Muscle layer of colon (tissue), 2 donors: Measurements from ENCODE around the gene ERC1.
"Not testable (repeated sequence)": the region's sequence is repeated elsewhere in the genome, so short reads cannot be mapped to it uniquely, and the experiment has no call there.

Experiments used
- H3K27ac ChIP-seq: one replicate; pipeline ENCODE4 v1.7.0; 2013; ENCODE audit warnings: low read depth, mild to moderate bottlenecking, low read length, moderate library complexity
- H3K27me3 ChIP-seq, 2 donors: one replicate each; pipeline ENCODE4 v1.7.0; 2013; ENCODE audit warnings: low read length in 2 of 2, mild to moderate bottlenecking in 2 of 2; ENCODE audit not compliant: insufficient read depth in 2 of 2, control insufficient read depth in 1 of 2
- H3K36me3 ChIP-seq: one replicate; pipeline ENCODE4 v1.7.0; 2013; ENCODE audit warnings: mild to moderate bottlenecking, low read length; ENCODE audit not compliant: insufficient read depth
- H3K4me1 ChIP-seq: one replicate; pipeline ENCODE4 v1.7.0; 2013; ENCODE audit warnings: mild to moderate bottlenecking, low read length; ENCODE audit not compliant: insufficient read depth
- H3K4me3 ChIP-seq, 2 donors: one replicate each; pipeline ENCODE4 v1.7.0; 2013; ENCODE audit warnings: low read length in 2 of 2, low read depth in 1 of 2, mild to moderate bottlenecking in 1 of 2, moderate library complexity in 1 of 2
- H3K9ac ChIP-seq: one replicate; pipeline ENCODE4 v1.7.0; 2013; ENCODE audit warnings: low read length
- H3K9me3 ChIP-seq: one replicate; pipeline ENCODE4 v1.7.0; 2013; ENCODE audit warnings: mild to moderate bottlenecking, low read length
- donor health status: abdominal sarcoma.
- donor health status: Adenocarcinoma of cecum.

Gene ERC1

GRCh38 chr12:1138691-1139090 is 147.7 kb downstream of the ERC1 start:
- no peaks in the 10 kb centered on the region for H3K9me3 ChIP-seq
- H3K36me3 ChIP-seq: no peaks in the 10 kb centered on the region
- no peaks in the 10 kb centered on the region for H3K27me3 ChIP-seq
- no peak overlapping the region for H3K4me3 ChIP-seq
- no peak overlapping the region for H3K27ac ChIP-seq
- H3K9ac ChIP-seq: no peak overlapping the region
- no peaks in the 10 kb centered on the region for H3K4me1 ChIP-seq

- not testable (repeated sequence) for H3K4me3 ChIP-seq, H3K9me3 ChIP-seq, H3K27ac ChIP-seq, H3K4me1 ChIP-seq, H3K9ac ChIP-seq, H3K36me3 ChIP-seq, H3K27me3 ChIP-seq
These were observed 155.7 kb downstream of the ERC1 start for GRCh38 chr12:1146758-1147157.

- Histone ChIP-seq H3K27me3 (no peaks in the 10 kb centered on the region), H3K27ac (no peak overlapping the region), H3K36me3 (peaks cover 5% of the 10 kb centered on the region), H3K9me3 (no peaks in the 10 kb centered on the region), H3K4me1 (no peaks in the 10 kb centered on the region), H3K9ac (no peak overlapping the region), H3K4me3 (no peak overlapping the region)
These were observed 156.8 kb downstream of the ERC1 start for GRCh38 chr12:1147821-1148220.

- Histone ChIP-seq H3K4me3 (no peak overlapping the region), H3K36me3 (no peaks in the 10 kb centered on the region), H3K27ac (no peak overlapping the region), H3K4me1 (no peaks in the 10 kb centered on the region), H3K9ac (no peak overlapping the region), H3K9me3 (no peaks in the 10 kb centered on the region), H3K27me3 (no peaks in the 10 kb centered on the region)
These were observed 166.0 kb downstream of the ERC1 start for GRCh38 chr12:1157046-1157445.

- H3K4me3 ChIP-seq: no peak overlapping the region
- no peak overlapping the region for H3K9ac ChIP-seq
- no peaks in the 10 kb centered on the region for H3K27me3 ChIP-seq
- no peak overlapping the region for H3K27ac ChIP-seq
- H3K36me3 ChIP-seq: no peaks in the 10 kb centered on the region
- no peaks in the 10 kb centered on the region for H3K9me3 ChIP-seq
- H3K4me1 ChIP-seq: no peaks in the 10 kb centered on the region
These were observed 170.2 kb downstream of the ERC1 start for GRCh38 chr12:1161197-1161596.

GRCh38 chr12:1162081-1162760 is 171.2 kb downstream of the ERC1 start:
- H3K4me3 ChIP-seq: no peak overlapping the region

GRCh38 chr12:1167784-1168183 is 176.8 kb downstream of the ERC1 start:
- Histone ChIP-seq H3K27ac (no peak overlapping the region), H3K4me3 (no peak overlapping the region), H3K9me3 (no peaks in the 10 kb centered on the region), H3K4me1 (no peaks in the 10 kb centered on the region), H3K9ac (no peak overlapping the region), H3K27me3 (no peaks in the 10 kb centered on the region), H3K36me3 (no peaks in the 10 kb centered on the region)

More at GRCh38 chr12:1162081-1162760, 171.2 kb downstream of the ERC1 start:
- Histone ChIP-seq H3K4me1 (no peaks in the 10 kb centered on the region), H3K9ac (no peak overlapping the region), H3K27ac (no peak overlapping the region), H3K27me3 (no peaks in the 10 kb centered on the region), H3K9me3 (no peaks in the 10 kb centered on the region), H3K36me3 (no peaks in the 10 kb centered on the region)

- Histone ChIP-seq H3K4me1 (no peaks in the 10 kb centered on the region), H3K27ac (no peak overlapping the region), H3K27me3 (no peaks in the 10 kb centered on the region), H3K4me3 (no peak overlapping the region), H3K36me3 (no peaks in the 10 kb centered on the region), H3K9ac (no peak overlapping the region), H3K9me3 (no peaks in the 10 kb centered on the region)
These were observed 179.4 kb downstream of the ERC1 start for GRCh38 chr12:1170411-1170810.

GRCh38 chr12:1171657-1172408 is 180.8 kb downstream of the ERC1 start:
- Histone ChIP-seq H3K27me3 (no peaks in the 10 kb centered on the region), H3K4me3 (no peak overlapping the region), H3K9me3 (no peaks in the 10 kb centered on the region), H3K4me1 (no peaks in the 10 kb centered on the region), H3K27ac (no peak overlapping the region), H3K36me3 (no peaks in the 10 kb centered on the region), H3K9ac (no peak overlapping the region)

- no peaks in the 10 kb centered on the region for H3K27me3 ChIP-seq
- no peak overlapping the region for H3K4me3 ChIP-seq
- no peaks in the 10 kb centered on the region for H3K4me1 ChIP-seq
- no peak overlapping the region for H3K9ac ChIP-seq
- H3K36me3 ChIP-seq: no peaks in the 10 kb centered on the region
- H3K27ac ChIP-seq: no peak overlapping the region
- no peaks in the 10 kb centered on the region for H3K9me3 ChIP-seq
These were observed 183.0 kb downstream of the ERC1 start for GRCh38 chr12:1173781-1174617.

- Histone ChIP-seq H3K36me3 (no peaks in the 10 kb centered on the region), H3K27ac (no peak overlapping the region), H3K9ac (no peak overlapping the region), H3K4me3 (no peak overlapping the region), H3K4me1 (no peaks in the 10 kb centered on the region), H3K9me3 (no peaks in the 10 kb centered on the region), H3K27me3 (no peaks in the 10 kb centered on the region)
These were observed 183.6 kb downstream of the ERC1 start for GRCh38 chr12:1174659-1175058.
